NCI-H1092 (cell line): ENCODE data around the gene ANP32A.

Source experiments
- DNase-seq: peaks from one replicate; lab custom pipeline; 2025; lab: John Stamatoyannopoulos, UW

ANP32A gene

GRCh38 chr15:68797599-68798345 lies 22.9 kb downstream of the ANP32A start:
- DNase-seq: no peak

GRCh38 chr15:68797191-68797590 lies 23.5 kb downstream of the ANP32A start:
- DNase-seq: no peak

GRCh38 chr15:68796576-68796975 lies 24.1 kb downstream of the ANP32A start:
- no peak for DNase-seq

GRCh38 chr15:68795298-68795848 lies 25.3 kb downstream of the ANP32A start:
- DNase-seq: no peak

DNA sequence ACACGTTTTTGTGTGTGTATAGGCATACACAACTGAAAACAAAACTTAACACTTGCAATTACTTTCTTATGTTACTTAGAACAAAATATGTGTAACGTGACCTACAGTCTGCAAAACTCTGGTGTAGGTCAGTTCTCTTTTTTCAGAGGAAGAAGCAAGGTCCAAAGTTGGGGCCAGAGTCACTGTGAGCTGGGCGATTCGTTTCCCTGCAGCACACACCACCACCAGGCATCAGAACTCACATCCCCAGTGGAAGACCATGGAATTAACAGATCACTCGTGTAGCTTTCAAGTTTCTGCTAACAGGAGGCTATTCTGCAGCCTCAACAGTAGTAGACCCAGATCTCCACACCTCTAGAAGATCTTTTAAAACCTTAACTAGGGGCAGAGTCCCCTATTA lies 25.8 kb downstream of the ANP32A start:
- DNase-seq: no peak

GRCh38 chr15:68794307-68794706 lies 26.4 kb downstream of the ANP32A start:
- no peak for DNase-seq

DNA sequence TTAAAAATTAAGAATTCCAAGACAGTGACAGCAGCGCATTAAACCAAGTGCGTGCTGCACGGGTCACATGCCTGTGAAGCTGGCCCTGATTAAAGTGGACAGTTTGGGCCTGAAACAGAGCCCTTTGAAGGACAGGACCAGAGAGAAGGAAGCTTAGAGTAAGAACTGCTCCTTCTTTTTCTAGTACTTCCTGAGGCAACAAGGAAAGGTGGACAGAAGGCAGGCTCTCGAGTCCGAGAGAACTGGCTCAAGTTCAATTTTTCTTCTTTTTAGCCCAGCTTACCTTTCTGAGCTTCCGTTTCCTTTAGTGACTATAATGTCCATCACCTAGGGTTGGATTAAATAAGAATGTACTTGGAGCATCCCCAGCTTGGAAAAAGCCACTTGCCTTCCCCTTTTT lies 26.9 kb downstream of the ANP32A start:
- no peak for DNase-seq

GRCh38 chr15:68792901-68793766 lies 27.6 kb downstream of the ANP32A start:
- DNase-seq: no peak

- no peak for DNase-seq
Observed at GRCh38 chr15:68791431-68792283, 29.0 kb downstream of the ANP32A start.

GRCh38 chr15:68790910-68791309 lies 29.8 kb downstream of the ANP32A start:
- no peak for DNase-seq

GRCh38 chr15:68790242-68790575 lies 30.5 kb downstream of the ANP32A start:
- no peak for DNase-seq

GRCh38 chr15:68789534-68790241 lies 31.0 kb downstream of the ANP32A start:
- no peak for DNase-seq

DNA sequence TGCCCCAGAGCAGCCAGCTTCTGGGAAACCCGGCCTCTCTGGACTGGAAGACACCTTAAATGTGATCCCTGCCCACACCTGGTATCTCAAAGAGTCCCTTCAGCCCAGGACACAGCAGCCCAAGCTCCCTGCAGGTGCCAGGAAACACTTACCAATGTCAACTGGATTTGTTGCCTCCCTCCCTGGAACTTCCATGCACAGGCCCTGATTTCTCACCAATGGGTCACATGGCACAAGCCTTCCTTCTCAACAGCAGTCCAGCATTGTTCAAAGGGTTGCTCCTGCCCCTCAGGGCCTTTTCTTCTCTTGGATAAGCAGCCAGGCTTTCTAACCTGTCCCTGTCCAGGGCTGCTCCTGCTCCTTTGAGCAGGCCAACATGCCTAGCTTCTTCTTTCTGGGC lies 31.6 kb downstream of the ANP32A start:
- DNase-seq: no peak

GRCh38 chr15:68788264-68788624 lies 32.5 kb downstream of the ANP32A start:
- no peak for DNase-seq

GRCh38 chr15:68787609-68788263 lies 33.0 kb downstream of the ANP32A start:
- DNase-seq: no peak

DNA sequence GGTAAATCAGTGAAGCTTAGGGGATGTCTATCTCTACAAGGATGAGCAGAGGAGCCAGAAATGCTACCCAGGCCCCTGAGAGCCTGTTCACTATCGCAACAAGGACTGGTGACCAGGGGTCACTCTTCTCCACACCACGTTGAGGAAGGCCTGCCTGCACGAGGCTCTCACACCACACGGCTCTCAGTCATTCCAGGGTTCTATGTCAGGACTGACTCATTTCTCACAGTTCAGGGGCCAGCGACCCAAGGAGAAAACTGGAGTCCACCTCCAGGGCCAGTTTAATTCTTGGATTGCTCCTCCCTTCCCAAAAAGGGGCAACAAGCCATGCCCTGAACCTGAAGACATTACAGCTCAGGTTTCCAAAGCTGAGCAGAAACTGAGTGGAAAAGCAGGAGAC lies 33.9 kb downstream of the ANP32A start:
- no peak for DNase-seq

GRCh38 chr15:68785541-68785940 lies 35.2 kb downstream of the ANP32A start:
- no peak for DNase-seq

GRCh38 chr15:68784206-68784605 lies 36.5 kb downstream of the ANP32A start:
- DNase-seq: no peak

DNA sequence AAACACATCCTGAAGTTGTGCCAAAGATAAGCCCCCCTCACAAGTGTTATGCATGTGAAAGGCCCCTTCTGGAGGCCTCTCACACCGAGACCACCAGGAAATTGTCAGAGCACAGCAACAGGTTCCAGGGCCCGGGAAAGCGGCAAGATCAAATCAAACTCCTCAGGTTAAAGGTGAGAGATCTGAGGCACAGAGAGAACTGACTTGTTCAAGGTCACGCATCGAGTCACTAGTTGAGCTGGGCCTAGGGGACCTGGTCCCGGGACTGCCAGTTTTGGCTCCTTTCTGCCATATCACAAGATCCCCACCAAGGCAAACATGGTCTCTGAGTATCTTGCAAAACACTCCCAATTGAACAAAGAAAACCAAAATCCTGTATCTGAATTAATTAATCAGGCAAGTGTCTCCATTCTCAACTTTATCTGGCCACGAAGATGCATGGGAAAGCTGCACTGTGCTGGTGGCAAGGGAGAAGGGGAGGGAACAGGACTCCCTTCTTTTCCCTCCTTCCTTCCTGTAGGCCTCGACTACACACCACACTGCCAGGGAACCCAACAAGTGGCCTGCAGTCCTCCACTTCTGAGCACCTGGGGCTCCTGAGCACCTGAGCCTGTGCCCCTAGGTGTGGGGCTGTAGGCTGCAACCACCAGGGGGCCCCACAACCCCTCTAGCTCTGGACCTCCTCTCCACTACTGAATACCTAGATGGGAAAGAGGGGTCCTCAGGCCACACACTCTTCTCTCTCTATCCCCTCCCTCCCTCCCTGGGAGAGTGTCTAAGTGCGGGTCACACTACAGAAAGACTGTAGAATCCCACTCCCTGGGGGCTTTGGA lies 37.3 kb downstream of the ANP32A start:
- no peak for DNase-seq

GRCh38 chr15:68782589-68783161 lies 38.0 kb downstream of the ANP32A start:
- no peak for DNase-seq
